ENCODE measurements around the gene RANBP3L. TPM values are rescaled to one million over a fixed set of nuclear protein-coding genes. Genes with fewer than 3 reads are reported as not detected.
"Not testable (repeated sequence)": the region's sequence is repeated elsewhere in the genome, so short reads cannot be mapped to it uniquely, and the experiment has no call there.

Gene RANBP3L
- total RNA-seq, 1 donor from 2014 or later: 4.3 TPM

GRCh38 chr5:36300191-36300926, 1.3 kb downstream of the RANBP3L start:
- Mint-ChIP-seq H3K27me3 (ENCODE audit: unreplicated experiment) (peaks cover 6% of the 10 kb centered on the region), H3K9me3 (ENCODE audit: unreplicated experiment) (no peaks in the 10 kb centered on the region), H3K36me3 (ENCODE audit: unreplicated experiment) (peaks cover 3% of the 10 kb centered on the region), H3K4me3 (ENCODE audit: unreplicated experiment) (peak overlapping the region; percentile 66), H3K4me1 (ENCODE audit: unreplicated experiment) (peaks cover 49% of the 10 kb centered on the region), H3K27ac (ENCODE audit: unreplicated experiment) (peak overlapping the region; percentile 80)
- DNase-seq (ENCODE audit: extremely low spot score, unreplicated experiment): no peak
- TF ChIP-seq CTCF (IDR thresholded peaks at IDR 0.05): no peak

- peak overlapping the region; percentile 78 for H3K27ac Mint-ChIP-seq (ENCODE audit: unreplicated experiment)
Observed at GRCh38 chr5:36298552-36298951, 3.1 kb downstream of the RANBP3L start.

GRCh38 chr5:36297653-36298052, 4.0 kb downstream of the RANBP3L start:
- no peaks in the 10 kb centered on the region for H3K9me3 Mint-ChIP-seq (ENCODE audit: unreplicated experiment)
- DNase-seq (ENCODE audit: extremely low spot score, unreplicated experiment): no peak
- peaks cover 13% of the 10 kb centered on the region for H3K27me3 Mint-ChIP-seq (ENCODE audit: unreplicated experiment)
- H3K4me3 Mint-ChIP-seq (ENCODE audit: unreplicated experiment): no peak overlapping the region
- H3K27ac Mint-ChIP-seq (ENCODE audit: unreplicated experiment): no peak overlapping the region
- H3K36me3 Mint-ChIP-seq (ENCODE audit: unreplicated experiment): peaks cover 3% of the 10 kb centered on the region
- no peak for TF ChIP-seq CTCF (IDR thresholded peaks at IDR 0.05)
- H3K4me1 Mint-ChIP-seq (ENCODE audit: unreplicated experiment): peaks cover 47% of the 10 kb centered on the region

More at GRCh38 chr5:36298552-36298951, 3.1 kb downstream of the RANBP3L start:
- Mint-ChIP-seq H3K4me3 (ENCODE audit: unreplicated experiment) (no peak overlapping the region), H3K36me3 (ENCODE audit: unreplicated experiment) (peaks cover 3% of the 10 kb centered on the region), H3K9me3 (ENCODE audit: unreplicated experiment) (no peaks in the 10 kb centered on the region), H3K4me1 (ENCODE audit: unreplicated experiment) (peaks cover 49% of the 10 kb centered on the region), H3K27me3 (ENCODE audit: unreplicated experiment) (peaks cover 13% of the 10 kb centered on the region)
- no peak for DNase-seq (ENCODE audit: extremely low spot score, unreplicated experiment)
- no peak for TF ChIP-seq CTCF (IDR thresholded peaks at IDR 0.05)

GRCh38 chr5:36285837-36286615, 15.7 kb downstream of the RANBP3L start:
- Mint-ChIP-seq H3K4me3 (ENCODE audit: unreplicated experiment) (no peak overlapping the region), H3K4me1 (ENCODE audit: unreplicated experiment) (peaks cover 3% of the 10 kb centered on the region), H3K27me3 (ENCODE audit: unreplicated experiment) (peaks cover 33% of the 10 kb centered on the region), H3K27ac (ENCODE audit: unreplicated experiment) (no peak overlapping the region), H3K9me3 (ENCODE audit: unreplicated experiment) (no peaks in the 10 kb centered on the region), H3K36me3 (ENCODE audit: unreplicated experiment) (no peaks in the 10 kb centered on the region)
- no peak for TF ChIP-seq CTCF (IDR thresholded peaks at IDR 0.05)
- no peak for DNase-seq (ENCODE audit: extremely low spot score, unreplicated experiment)

GRCh38 chr5:36283775-36284174, 17.9 kb downstream of the RANBP3L start:
- H3K27ac Mint-ChIP-seq (ENCODE audit: unreplicated experiment); DNase-seq (ENCODE audit: extremely low spot score, unreplicated experiment); H3K9me3 Mint-ChIP-seq (ENCODE audit: unreplicated experiment); H3K4me3 Mint-ChIP-seq (ENCODE audit: unreplicated experiment); H3K36me3 Mint-ChIP-seq (ENCODE audit: unreplicated experiment): not testable (repeated sequence)
- Mint-ChIP-seq H3K4me1 (ENCODE audit: unreplicated experiment) (peaks cover 22% of the 10 kb centered on the region), H3K27me3 (ENCODE audit: unreplicated experiment) (peaks cover 28% of the 10 kb centered on the region)
